ENCODE measurements around the gene PLOD2. TPM values are rescaled to one million over a fixed set of nuclear protein-coding genes. Genes with fewer than 3 reads are reported as not detected.

Gene PLOD2
- total RNA-seq, 4 donors from 2014 or later: 2.0 to 6.5 (median 4.1) TPM

DNA sequence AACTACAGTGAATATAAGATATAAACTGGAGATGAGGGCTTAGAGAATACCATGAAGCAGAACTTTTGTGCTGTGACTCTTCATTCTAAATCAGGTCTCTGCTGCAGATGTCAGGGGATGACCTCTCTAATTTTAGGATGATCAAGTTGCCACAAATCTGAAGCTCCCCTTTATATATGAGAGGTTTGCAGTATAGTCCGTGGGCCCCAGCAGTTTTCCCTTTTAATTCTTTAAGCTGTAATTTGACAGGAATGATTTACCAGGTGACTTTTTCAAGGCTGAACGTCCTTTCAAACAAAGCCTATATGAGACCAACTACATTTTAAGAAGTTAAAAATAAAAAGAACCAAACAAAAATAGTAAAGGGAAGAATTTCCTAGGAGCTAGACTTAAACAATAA, 4.9 kb upstream of the PLOD2 start:
- ATAC-seq (no peak), DNase-seq (no peak)
- H3K4me1 ChIP-seq: peaks cover 0 to 5% of the 10 kb centered on the region in 2 donors
- H3K27ac ChIP-seq: no peak overlapping the region
- in situ Hi-C loops (cut with MboI; ENCODE audit: low sequenced_read_pairs in 4 of 4) (no loop called here), intact Hi-C loops (cut with DNase I; ENCODE audit: low total_unique reads) (no loop called here)
- no peak overlapping the region for H3K4me3 ChIP-seq
- TF ChIP-seq, protein P1, sequence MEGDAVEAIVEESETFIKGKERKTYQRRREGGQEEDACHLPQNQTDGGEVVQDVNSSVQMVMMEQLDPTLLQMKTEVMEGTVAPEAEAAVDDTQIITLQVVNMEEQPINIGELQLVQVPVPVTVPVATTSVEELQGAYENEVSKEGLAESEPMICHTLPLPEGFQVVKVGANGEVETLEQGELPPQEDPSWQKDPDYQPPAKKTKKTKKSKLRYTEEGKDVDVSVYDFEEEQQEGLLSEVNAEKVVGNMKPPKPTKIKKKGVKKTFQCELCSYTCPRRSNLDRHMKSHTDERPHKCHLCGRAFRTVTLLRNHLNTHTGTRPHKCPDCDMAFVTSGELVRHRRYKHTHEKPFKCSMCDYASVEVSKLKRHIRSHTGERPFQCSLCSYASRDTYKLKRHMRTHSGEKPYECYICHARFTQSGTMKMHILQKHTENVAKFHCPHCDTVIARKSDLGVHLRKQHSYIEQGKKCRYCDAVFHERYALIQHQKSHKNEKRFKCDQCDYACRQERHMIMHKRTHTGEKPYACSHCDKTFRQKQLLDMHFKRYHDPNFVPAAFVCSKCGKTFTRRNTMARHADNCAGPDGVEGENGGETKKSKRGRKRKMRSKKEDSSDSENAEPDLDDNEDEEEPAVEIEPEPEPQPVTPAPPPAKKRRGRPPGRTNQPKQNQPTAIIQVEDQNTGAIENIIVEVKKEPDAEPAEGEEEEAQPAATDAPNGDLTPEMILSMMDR (IDR thresholded peaks at IDR 0.05 in 4 of 5, conservative IDR thresholded peaks at IDR 0.05 in 1 of 5): no peak
- no peak for TF ChIP-seq POLR2A (IDR thresholded peaks at IDR 0.05)
- no peaks in the 10 kb centered on the region for H3K27me3 ChIP-seq
- no peaks in the 10 kb centered on the region for H3K36me3 ChIP-seq
- H3K9me3 ChIP-seq: no peaks in the 10 kb centered on the region

DNA sequence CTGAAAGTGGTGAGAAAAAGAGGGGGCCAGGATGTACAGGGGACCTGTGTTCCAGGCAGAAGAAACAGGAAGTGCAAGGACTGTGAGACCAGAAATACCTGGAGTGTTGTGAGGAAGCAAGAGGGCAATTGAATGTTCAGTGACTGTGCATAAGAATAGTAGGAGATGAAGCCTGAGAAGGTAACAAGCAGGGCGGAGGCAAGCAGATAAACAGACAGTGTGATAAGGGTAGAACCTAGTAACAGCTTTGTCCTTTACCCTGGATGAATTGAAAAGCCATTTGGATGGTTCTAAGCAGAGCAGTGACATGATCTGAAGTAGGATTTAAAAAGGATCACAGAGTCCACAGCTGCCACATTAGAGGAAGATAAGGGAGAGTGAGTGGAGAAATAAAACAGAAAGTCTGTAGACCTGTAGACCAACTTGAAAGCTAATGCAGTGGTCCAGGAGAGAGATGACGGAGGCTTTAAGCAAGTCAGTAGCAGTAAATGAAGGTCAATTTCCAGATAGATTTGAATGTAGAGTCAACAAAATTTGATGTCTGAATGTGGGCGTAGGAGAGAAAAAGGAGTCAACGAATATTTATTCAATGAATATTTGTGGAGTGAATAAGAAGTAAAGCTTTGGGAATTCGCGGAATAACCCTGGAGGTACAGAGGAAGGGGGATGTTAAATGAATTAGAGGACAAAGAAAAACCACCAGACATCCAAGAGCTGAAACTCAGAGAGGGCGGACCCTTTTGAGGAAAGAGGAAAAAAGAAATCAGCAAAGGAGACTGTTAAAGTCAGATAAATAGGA, 4.2 kb upstream of the PLOD2 start:
- Histone ChIP-seq H3K27me3 (no peaks in the 10 kb centered on the region), H3K9me3 (no peaks in the 10 kb centered on the region), H3K4me1 (peaks cover 0 to 5% of the 10 kb centered on the region in 2 donors), H3K36me3 (no peaks in the 10 kb centered on the region), H3K27ac (no peak overlapping the region), H3K4me3 (no peak overlapping the region)
- DNase-seq (no peak), ATAC-seq (no peak)
- in situ Hi-C loops (cut with MboI; ENCODE audit: low sequenced_read_pairs in 4 of 4) (no loop called here), intact Hi-C loops (cut with DNase I; ENCODE audit: low total_unique reads) (no loop called here)
- no peak for TF ChIP-seq POLR2A (IDR thresholded peaks at IDR 0.05)
- TF ChIP-seq, protein P1 (IDR thresholded peaks at IDR 0.05 in 4 of 5, conservative IDR thresholded peaks at IDR 0.05 in 1 of 5): no peak

DNA sequence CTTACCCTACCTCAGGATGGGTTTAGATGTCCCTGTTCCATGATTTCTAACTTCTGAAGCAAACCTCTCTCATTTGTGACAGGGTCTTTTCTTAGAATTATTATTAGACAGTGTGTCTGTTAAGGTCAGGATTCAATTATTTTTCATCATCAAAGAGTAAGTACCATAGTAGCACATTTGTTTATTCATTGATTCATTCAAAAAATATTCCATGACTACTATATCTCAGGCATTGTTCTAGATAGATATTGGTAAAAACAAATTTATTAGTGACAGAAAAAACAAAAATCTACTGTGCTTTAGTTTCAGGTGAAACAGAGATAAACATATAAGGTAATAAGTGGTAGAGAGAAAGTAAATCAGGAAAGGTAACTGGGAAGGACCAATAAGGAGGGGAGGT, 3.5 kb upstream of the PLOD2 start:
- Histone ChIP-seq H3K36me3 (no peaks in the 10 kb centered on the region), H3K27me3 (no peaks in the 10 kb centered on the region), H3K27ac (no peak overlapping the region), H3K9me3 (no peaks in the 10 kb centered on the region), H3K4me1 (peaks cover 0 to 5% of the 10 kb centered on the region in 2 donors), H3K4me3 (no peak overlapping the region)
- intact Hi-C loops (cut with DNase I; ENCODE audit: low total_unique reads) (no loop called here), in situ Hi-C loops (cut with MboI; ENCODE audit: low sequenced_read_pairs in 4 of 4) (no loop called here)
- no peak for TF ChIP-seq POLR2A (IDR thresholded peaks at IDR 0.05)
- TF ChIP-seq, protein P1 (IDR thresholded peaks at IDR 0.05 in 4 of 5, conservative IDR thresholded peaks at IDR 0.05 in 1 of 5): no peak
- DNase-seq (no peak), ATAC-seq (no peak)

DNA sequence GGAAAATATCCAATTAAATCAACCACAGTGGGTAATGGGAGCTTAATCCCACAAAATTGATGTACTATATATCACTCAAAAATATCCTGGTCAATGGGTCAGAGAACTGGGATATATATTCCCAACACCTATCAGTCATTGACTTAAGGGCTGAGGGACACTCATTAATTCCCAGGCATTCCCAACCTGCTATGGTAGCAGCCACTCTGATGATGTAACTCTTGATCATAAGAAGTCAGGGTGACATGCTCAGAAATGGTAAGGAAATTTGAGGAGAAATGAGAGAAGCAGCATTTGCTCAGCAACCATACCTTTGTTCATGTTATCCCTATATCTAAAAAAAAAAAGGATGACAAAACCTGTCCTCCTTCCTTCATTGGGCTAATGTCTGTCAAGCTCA, 3.1 kb upstream of the PLOD2 start:
- DNase-seq: no peak
- H3K4me3 ChIP-seq: no peak overlapping the region
- no peak overlapping the region for H3K27ac ChIP-seq
- intact Hi-C loops (cut with DNase I; ENCODE audit: low total_unique reads): no loop called here
- H3K4me1 ChIP-seq: peaks cover 0 to 5% of the 10 kb centered on the region in 2 donors
- H3K9me3 ChIP-seq: no peaks in the 10 kb centered on the region
- H3K36me3 ChIP-seq: no peaks in the 10 kb centered on the region
- in situ Hi-C loops (cut with MboI; ENCODE audit: low sequenced_read_pairs in 4 of 4): no loop called here
- no peak for ATAC-seq
- TF ChIP-seq, protein P1 (IDR thresholded peaks at IDR 0.05 in 4 of 5, conservative IDR thresholded peaks at IDR 0.05 in 1 of 5): no peak
- TF ChIP-seq POLR2A (IDR thresholded peaks at IDR 0.05): no peak
- H3K27me3 ChIP-seq: no peaks in the 10 kb centered on the region

All from gastrocnemius medialis (tissue), 4 donors.